Stromal cell of bone marrow (primary cell): ENCODE results near the gene CACNA2D1.
"Not testable (repeated sequence)": the region's sequence is repeated elsewhere in the genome, so short reads cannot be mapped to it uniquely, and the experiment has no call there.

Experiments
- DNase-seq: peaks from one replicate; pipeline ENCODE4 v3.0.0-alpha.2; 2012; ENCODE audit warnings: low read depth

The CACNA2D1 gene

DNA sequence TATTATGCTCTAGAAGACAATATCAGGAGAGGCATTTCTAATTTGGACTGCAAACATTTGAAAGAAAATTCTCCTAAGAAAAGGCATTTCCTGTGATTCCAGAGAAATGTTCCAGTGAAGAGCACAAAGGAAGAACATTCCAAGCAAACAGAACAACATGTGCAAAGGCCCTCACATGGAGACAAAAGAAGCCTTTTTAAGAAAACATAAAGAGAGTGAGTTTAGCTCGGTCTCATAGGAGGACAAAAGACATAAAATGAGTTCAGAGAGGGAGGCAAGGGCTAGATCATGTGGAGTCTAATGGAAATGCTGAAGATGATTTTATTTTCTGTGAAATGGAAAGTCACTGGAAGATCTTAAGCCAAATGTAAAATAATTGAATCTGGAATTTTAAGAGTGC, 404.0 kb downstream of the CACNA2D1 start:
- DNase-seq: no peak

DNA sequence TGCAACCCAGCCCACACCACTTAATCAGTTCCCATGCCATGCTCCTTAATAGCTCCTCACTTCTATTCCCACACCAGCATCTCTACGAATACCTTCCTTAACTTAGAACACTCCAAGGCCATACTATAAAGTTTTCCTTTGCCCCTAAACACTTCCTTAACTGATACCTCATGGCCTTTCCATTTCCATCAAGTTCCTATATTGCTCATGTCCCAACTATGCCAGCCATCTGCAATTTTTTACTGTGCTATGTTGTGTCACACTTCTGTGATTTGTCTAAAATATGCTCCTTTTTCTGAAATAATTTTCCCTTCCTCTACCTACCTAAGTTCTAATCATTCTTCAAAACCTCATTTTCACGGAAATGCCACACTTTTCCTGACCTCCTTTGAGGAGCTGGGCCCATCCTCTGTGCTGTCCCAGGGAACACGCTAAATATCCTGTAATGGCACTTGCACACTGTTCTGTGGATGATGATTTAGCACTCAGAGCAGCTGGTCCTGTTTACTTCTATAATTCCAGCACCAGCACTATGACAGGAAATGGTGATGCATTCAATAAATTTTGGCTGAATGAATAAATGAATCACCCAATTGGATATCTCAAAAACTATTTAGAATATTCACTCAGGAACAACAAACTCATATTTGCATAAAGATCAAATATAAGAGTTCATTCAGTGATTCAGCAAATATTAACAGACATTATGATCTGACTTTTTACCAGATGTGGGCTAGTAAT, 407.3 kb downstream of the CACNA2D1 start:
- DNase-seq: peak; percentile 61

DNA sequence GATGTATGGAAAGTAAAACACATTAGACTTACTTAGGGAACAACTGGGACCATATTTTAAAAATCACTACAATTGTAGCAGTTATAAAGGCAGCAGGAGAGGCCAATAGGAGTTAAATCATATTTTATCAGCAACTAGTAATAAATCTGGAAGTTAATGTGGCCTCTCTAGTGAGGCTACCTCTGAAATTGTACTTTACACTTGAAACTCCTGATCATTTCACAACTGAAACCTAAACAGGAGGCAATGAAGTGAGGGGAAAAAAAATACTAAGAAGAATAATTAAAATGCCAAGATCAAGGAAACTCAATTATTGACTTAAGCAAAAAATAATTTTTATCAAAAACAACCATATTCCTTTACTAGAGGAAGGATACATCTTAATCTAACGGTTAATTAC, 408.1 kb downstream of the CACNA2D1 start:
- no peak for DNase-seq

- DNase-seq: no peak
These were observed 410.7 kb downstream of the CACNA2D1 start for GRCh38 chr7:82032901-82033300.

DNA sequence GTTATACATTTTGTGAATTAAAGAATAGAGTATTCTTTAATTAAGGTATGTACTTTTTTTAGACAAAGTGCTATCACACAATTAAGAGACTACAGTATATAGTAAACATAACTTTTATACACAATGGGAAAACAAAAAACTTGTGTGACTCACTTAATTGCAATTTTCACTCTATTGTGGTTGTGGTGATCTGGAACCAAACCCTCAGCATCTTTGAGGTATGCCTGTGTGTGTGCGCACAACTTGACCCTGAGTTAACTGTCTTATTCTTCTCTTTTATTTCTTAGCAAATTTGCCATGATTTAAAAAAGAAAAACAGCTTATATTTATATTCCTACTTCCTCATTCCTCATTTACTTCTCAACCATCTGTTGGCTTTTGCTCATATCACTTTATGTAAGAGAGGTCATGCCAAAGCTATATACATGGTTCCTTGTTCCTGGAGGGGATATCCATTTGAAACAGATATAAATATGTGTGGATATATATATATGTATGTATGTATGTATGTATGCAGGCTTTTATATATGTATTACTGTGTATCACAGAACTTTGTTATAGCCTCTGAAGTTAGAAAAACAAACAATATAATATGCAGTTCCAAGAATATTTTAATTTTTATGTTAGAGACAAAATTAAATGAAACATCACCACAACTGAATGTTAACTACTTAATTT, 414.2 kb downstream of the CACNA2D1 start:
- DNase-seq: no peak

DNA sequence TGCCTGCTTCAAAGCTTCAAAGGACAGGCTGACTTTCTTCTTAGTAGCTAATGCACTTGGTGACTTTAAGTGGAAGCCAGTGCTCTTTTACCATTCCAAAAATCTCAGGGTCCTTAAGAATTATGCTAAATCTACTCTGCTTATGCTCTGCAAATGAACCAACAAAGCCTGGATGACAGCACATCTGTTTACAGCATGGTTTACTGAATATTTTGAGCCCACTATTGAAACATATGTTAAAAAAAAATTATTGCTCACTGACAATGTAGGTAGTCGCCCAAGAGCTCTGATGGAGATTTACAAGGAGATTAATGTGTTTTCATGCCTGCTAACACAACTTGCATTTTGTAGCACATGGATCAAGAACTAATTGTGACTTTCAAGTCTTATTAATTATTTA, 415.5 kb downstream of the CACNA2D1 start:
- DNase-seq: no peak

DNA sequence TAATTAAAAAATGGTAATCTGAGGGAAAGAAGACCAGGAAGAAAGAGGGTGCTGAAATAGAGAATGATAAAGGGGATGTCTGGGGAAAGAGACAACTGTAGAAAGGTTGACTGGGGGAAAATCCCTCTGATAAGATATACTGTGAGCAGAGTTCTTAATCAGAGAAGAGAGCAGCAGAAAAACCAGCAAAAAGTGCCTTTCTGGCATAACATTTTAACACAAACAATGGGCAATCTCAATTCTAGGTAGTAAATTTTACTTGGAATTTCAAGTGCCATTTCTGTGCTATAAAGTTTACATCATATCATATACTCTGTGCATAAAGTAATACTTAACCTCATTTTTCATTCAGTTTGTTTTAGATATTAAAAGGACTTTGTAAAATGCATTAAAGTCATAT, 421.9 kb downstream of the CACNA2D1 start:
- no peak for DNase-seq

DNA sequence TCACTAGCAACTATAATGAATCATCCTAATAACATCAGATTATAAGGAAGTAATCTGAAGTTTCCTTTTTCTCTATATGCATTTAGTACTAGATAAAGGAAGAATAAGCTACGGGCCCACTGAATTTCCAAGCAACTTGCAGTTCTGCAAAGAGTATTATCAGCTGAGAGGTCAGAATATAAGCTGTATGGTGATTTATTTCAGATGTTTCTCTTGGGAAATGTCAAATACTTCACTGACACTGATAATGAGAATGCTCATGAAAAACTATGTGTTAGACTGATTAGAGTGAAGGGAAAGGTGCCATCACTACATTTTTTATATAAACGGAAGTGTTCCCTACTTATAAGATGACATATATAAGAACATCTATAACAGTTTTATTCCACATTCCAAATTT, 422.5 kb downstream of the CACNA2D1 start:
- no peak for DNase-seq

DNA sequence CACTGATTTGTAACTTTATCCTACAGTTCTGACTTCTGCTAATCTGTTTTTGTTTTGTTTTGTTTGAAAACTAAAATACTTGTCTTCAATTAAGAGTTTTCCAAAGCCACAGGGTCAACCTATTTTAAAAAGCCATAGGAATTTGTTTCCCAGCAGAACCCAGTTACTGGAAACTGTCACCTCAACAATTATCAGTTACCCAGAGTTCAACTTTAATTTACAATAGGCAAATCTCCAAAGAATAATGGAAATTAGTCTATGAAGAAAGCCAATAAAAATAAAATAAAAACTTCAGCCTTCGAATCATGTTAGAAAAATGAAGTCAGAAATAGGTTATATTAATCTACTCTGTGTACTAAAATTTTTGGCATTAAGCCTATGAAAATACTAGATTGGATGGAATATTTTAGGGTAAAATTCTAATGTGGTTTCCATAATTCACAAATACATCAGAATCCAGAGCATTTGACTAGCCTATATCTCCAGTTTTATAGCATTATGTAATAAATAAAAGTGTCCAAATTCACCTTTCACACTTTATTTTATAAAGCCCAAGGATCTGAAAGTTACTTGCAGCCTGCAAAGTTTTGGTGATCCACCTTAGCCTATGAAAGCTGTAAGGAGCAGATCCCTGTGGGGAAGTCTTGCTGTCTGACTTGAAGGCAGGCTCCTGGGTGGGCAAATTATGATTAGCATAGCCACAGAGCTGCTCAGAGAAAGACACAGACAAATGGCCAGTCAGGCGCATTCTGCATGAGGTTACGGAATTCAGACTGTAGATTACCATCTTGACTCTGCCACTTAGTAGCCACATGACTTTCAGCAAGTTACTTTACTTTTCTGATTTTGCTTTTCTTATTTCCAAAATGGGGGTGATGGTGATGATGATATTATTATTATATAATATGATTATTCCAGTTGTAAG, 423.8 kb downstream of the CACNA2D1 start:
- DNase-seq: no peak

DNA sequence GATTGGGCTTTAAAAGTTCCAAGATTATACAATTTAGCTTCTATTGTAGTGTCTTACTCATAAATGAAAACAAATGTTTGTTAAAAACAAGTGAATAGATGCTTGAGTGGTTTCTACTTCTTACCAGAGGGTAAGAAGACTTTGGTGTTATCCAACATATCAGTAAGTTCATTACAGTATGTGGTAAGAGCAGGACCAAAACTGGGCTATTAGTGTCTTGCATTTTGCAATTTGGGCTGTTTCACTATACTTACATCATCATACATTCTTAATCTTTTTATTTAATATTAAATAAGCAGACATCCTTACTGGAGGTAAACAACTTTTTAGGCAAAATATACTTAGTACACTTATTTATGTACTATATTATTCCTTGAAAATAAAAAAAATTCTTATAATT, 425.4 kb downstream of the CACNA2D1 start:
- DNase-seq: no peak

GRCh38 chr7:82017334-82017943, 426.1 kb downstream of the CACNA2D1 start:
- peak; percentile 31 for DNase-seq

DNA sequence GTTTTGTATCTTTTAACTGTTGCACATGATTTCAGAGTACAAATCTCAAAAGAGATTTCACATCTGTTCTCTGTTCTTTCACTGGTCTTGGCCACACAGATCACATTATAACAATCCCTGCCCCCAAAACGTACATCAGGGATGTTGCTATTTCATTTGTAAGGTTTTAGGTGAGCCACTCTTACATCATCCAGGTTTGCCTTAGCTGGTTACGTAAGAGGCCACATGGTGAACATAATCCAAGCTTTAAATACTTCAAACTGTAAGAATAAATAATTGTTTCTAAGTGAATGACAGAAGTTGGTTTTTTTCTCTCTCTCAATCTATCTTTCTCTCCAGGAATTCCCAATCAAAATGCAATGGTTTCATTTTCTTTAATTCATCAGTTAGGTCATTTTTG, 427.8 kb downstream of the CACNA2D1 start:
- no peak for DNase-seq

- DNase-seq: not testable (repeated sequence)
These were observed 429.0 kb downstream of the CACNA2D1 start for GRCh38 chr7:82014574-82014973.

- no peak for DNase-seq
These were observed 431.1 kb downstream of the CACNA2D1 start for GRCh38 chr7:82012453-82012852.

DNA sequence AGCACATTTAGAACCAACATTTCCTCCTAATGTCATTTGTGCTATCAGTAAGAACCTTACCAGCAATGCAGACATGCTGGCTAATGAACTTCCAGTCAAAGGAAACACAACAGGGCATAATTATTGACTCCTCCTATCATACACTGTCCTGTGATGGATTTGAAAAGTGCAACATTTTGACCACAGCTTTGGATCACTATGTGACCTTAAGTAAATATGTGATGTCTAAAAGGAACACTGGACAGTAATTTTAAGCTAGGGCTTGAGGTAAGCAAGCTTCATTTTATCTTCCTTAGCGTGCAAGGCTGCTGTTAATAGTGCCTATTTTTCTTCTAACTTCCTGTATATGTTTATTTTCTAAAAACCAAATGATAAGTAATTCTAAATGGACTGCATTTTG, 433.2 kb downstream of the CACNA2D1 start:
- DNase-seq: no peak

DNA sequence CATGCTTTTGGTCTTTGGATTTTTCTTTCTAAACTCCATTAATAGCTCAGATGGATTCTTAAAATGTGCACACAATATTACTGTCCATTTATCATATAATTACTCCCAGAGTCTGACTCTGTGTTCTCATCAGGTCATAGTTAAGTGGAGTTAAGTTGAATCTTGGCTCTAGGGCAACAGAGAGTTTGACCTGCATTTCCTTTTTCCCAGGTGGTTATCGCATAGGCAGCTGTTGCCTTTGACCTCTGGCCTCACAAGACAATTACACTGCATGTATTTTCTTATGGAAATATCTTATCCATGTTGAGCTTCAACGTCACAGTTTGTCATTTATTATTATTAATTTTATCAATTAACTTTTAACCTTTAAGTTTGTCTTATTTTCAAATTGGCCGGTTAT, 436.3 kb downstream of the CACNA2D1 start:
- DNase-seq: no peak

DNA sequence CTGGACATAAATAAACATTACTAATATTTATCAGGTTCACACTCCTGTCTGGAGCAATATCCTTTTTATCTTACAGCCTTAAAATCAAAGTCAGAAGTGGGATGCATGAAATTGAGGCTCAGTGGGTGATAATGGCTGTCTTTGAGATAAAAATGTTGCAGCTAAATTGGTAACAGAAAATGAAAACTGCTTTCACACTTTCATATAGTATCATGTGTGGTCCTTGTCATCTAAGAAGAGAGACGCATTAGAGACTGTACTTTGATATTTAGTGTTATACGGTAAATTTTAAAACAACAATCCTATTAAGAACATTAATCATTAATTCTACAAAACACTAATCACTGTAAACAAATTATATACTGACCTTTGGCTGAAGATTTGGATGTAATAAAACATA, 438.5 kb downstream of the CACNA2D1 start:
- no peak for DNase-seq

GRCh38 chr7:81993186-81993585, 450.4 kb downstream of the CACNA2D1 start:
- no peak for DNase-seq

- DNase-seq: peak; percentile 49
These were observed 453.2 kb downstream of the CACNA2D1 start for GRCh38 chr7:81990395-81990794.

DNA sequence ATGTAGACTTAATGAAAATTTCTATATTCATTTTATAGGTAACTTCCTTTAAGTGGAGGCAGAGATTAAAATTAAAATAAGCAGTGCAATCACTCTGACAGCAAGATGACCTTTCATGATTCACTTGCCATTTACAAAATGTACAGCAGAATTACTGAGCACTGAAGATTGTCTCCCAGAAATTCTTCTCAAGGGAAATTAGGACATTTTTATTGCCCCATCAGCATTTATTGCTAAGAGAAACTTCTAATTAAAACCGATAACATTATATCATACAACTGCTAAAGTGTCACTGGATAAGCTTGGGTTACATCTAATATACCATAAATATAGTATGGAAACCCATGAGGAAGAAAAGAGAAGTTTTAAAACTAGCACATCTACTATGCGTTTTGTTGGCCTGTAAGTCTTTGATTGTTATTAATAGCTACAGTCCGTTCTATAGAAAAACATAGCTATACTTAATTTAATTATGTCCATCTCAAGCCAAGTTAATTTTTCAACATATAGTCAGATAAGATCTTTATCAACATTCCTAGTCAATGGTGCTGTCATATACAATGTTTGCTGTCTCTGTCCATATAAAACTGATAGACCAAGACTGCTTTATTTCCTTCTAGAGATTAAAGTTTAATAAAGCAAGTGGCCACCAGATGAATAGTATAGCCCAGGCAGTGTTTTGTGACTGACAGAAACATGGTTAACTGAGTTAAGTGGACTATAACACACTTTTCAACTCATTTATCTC, 456.7 kb downstream of the CACNA2D1 start:
- DNase-seq: no peak

- DNase-seq: no peak
These were observed 460.2 kb downstream of the CACNA2D1 start for GRCh38 chr7:81983406-81983805.

DNA sequence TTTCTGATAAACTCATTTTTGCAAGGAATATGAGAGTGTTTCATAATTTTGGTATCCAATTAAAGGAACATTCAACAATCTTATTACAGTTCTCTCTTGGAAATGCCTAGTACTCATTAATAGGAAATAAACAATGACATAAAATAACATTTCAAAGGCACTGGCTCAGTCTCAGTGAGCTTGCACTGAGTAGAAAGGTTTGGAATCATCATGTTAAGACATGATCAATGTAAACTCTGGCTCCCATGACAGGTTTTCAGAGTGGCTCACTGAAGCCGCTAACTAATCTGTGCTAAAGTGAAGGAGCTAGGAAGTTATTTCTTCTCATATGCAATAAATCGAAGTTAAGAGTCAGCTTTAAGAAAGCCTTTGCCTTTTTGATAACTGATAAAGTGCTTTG, 470.5 kb downstream of the CACNA2D1 start:
- no peak for DNase-seq
